Duodenal mucosa (tissue), 2 donors: ENCODE data around the gene MINK1.

Source experiments
- H3K27ac ChIP-seq: one replicate; pipeline ENCODE4 v1.7.0; 2013; ENCODE audit warnings: low read depth, low read length
- H3K27me3 ChIP-seq, 2 donors: one replicate each; pipeline ENCODE4 v1.7.0; 2013; ENCODE audit warnings: low read length in 2 of 2, control low read depth in 1 of 2; ENCODE audit not compliant: insufficient read depth in 2 of 2, control insufficient read depth in 1 of 2
- H3K36me3 ChIP-seq, 2 donors: one replicate each; pipeline ENCODE4 v1.7.0; 2013; ENCODE audit warnings: low read length in 2 of 2, control low read depth in 1 of 2; ENCODE audit not compliant: insufficient read depth in 2 of 2, control insufficient read depth in 1 of 2
- H3K4me1 ChIP-seq, 2 donors: one replicate each; pipeline ENCODE4 v1.7.0; 2013; ENCODE audit warnings: low read length in 2 of 2, control low read depth in 1 of 2; ENCODE audit not compliant: insufficient read depth in 2 of 2, control insufficient read depth in 1 of 2
- H3K4me3 ChIP-seq, 2 donors: one replicate each; pipeline ENCODE4 v1.7.0; 2013; ENCODE audit warnings: low read length in 2 of 2, low read depth in 1 of 2
- H3K9ac ChIP-seq, 2 donors: one replicate each; pipeline ENCODE4 v1.7.0; 2013; ENCODE audit warnings: low read length in 2 of 2, low read depth in 1 of 2
- H3K9me3 ChIP-seq, 2 donors: one replicate each; pipeline ENCODE4 v1.7.0; 2013; ENCODE audit warnings: low read length in 2 of 2, control low read depth in 1 of 2; ENCODE audit not compliant: control insufficient read depth in 1 of 2

MINK1 gene

GRCh38 chr17:4887581-4887980 is 54.4 kb downstream of the MINK1 start:
- no peak overlapping the region for H3K9ac ChIP-seq
- H3K27ac ChIP-seq = no peak overlapping the region
- no peak overlapping the region for H3K4me3 ChIP-seq
- H3K9me3 ChIP-seq = no peaks in the 10 kb centered on the region
- H3K27me3 ChIP-seq = no peaks in the 10 kb centered on the region
- H3K4me1 ChIP-seq = no peaks in the 10 kb centered on the region
- peaks cover 56 to 70% of the 10 kb centered on the region in 2 donors for H3K36me3 ChIP-seq

DNA sequence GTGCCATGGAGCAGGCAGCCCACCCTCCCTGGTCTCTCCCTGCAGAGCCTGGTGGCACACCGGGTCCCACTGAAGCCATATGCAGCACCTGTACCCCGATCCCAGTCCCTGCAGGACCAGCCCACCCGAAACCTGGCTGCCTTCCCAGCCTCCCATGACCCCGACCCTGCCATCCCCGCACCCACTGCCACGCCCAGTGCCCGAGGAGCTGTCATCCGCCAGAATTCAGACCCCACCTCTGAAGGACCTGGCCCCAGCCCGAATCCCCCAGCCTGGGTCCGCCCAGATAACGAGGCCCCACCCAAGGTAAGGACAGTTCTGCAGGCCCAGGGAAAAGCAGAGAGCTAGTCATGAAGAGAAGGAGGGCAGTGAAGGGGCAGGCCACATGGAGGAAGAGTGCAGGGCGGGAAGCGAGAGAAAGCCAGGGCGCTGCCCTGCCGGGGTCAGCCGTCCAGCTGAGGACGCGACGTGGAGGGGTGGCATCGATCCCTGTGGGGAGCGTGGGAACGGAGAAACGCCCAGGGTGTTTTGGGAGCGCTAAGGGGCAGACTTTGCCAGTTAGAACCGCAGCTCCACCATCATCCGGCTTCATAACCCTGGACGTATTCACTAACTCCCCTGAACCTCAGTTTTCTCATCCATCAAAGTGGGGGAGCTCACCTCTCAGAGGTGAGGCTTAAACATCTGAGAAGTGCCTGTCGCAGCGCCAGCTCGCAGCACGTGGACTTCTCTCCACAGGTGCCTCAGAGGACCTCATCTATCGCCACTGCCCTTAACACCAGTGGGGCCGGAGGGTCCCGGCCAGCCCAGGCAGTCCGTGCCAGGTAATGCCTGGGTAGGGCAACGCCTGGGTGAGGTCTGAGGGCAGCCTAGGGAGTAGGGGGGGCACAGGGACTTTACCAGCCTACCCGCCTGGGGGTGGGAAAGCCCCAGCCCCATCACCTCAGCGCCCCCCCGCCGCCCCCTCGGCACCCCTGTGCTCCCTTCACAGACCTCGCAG is 58.6 kb downstream of the MINK1 start:
- H3K9ac ChIP-seq = no peak overlapping the region
- H3K27ac ChIP-seq = no peak overlapping the region
- H3K4me1 ChIP-seq = no peaks in the 10 kb centered on the region
- H3K27me3 ChIP-seq = no peaks in the 10 kb centered on the region
- H3K4me3 ChIP-seq = no peak overlapping the region
- peaks cover 68 to 82% of the 10 kb centered on the region in 2 donors for H3K36me3 ChIP-seq
- H3K9me3 ChIP-seq = no peaks in the 10 kb centered on the region

DNA sequence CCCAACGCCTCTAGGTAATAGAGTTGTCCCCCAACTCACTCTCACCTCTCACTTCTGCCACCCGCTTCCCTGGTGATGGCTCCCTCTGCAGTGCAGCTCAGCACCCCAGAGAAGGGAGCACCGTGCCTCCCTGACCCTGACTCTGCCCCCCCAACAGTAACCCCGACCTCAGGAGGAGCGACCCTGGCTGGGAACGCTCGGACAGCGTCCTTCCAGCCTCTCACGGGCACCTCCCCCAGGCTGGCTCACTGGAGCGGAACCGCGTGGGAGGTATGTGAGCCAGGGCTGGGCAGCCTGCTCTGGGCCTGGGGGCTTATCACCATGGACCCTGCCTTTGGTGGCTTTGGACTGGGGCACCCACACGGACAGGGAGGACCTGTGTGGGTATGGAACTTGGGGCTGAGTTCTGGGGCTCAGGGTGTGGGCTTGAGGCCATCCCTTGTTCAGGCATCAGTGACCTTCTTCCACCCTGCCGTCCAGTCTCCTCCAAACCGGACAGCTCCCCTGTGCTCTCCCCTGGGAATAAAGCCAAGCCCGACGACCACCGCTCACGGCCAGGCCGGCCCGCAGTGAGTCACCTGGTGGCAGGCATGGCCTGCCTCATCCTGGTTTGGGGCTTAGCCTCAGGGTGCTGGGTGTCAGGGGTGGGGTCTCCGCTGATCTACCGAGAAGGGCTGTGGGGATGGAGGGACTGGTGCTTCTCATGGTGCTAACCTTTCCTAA is 59.5 kb downstream of the MINK1 start:
- Histone ChIP-seq H3K9ac (no peak overlapping the region), H3K36me3 (peaks cover 64 to 77% of the 10 kb centered on the region in 2 donors), H3K27ac (no peak overlapping the region), H3K4me1 (no peaks in the 10 kb centered on the region), H3K27me3 (no peaks in the 10 kb centered on the region), H3K9me3 (no peaks in the 10 kb centered on the region), H3K4me3 (no peak overlapping the region)

GRCh38 chr17:4893272-4893671 is 60.1 kb downstream of the MINK1 start:
- Histone ChIP-seq H3K27ac (no peak overlapping the region), H3K9ac (no peak overlapping the region), H3K4me1 (no peaks in the 10 kb centered on the region), H3K27me3 (no peaks in the 10 kb centered on the region), H3K36me3 (peaks cover 62 to 73% of the 10 kb centered on the region in 2 donors), H3K4me3 (no peak overlapping the region), H3K9me3 (no peaks in the 10 kb centered on the region)

DNA sequence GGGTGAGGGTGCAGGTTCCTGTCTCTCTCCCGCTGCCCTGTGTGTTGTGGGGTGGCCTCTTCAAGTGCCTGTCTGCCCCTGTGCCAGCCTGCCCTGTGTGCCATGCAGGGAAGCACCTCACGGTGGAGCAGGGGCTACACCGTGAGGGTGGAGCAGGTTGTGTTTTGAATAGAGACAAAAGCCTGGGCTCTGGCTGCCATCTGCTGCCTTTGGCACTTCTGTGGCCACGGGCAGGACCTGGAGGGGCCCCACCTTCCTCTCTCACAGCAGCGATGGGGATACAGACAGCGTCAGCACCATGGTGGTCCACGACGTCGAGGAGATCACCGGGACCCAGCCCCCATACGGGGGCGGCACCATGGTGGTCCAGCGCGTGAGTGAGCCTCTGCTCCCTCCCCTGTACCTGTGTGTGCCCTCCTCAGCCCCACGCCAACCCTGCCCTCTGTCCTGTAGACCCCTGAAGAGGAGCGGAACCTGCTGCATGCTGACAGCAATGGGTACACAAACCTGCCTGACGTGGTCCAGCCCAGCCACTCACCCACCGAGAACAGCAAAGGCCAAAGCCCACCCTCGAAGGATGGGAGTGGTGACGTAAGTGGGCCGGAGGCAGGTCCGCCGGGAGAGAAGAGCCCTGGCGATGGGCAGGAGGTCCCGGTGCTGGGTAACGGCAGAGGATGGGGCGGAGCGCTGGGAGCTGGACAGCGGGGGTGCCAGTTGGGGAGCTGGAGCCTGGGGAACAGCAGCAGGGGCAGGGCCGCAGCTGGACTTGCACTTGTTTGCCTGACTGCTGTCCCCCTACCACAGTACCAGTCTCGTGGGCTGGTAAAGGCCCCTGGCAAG is 60.8 kb downstream of the MINK1 start:
- Histone ChIP-seq H3K27ac (no peak overlapping the region), H3K27me3 (no peaks in the 10 kb centered on the region), H3K9me3 (no peaks in the 10 kb centered on the region), H3K4me1 (peaks cover 0 to 6% of the 10 kb centered on the region in 2 donors), H3K9ac (no peak overlapping the region), H3K36me3 (peaks cover 62 to 71% of the 10 kb centered on the region in 2 donors), H3K4me3 (no peak overlapping the region)

DNA sequence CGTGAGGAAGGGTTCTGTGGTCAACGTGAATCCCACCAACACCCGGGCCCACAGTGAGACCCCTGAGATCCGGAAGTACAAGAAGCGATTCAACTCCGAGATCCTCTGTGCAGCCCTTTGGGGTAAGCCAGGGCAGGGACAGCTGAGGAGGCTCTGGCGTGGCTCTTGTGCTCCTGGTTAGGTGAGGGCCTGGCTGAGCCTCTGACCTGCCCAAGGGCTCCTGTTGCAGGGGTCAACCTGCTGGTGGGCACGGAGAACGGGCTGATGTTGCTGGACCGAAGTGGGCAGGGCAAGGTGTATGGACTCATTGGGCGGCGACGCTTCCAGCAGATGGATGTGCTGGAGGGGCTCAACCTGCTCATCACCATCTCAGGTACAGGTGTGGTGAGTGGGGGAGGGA is 62.0 kb downstream of the MINK1 start:
- Histone ChIP-seq H3K9ac (no peak overlapping the region), H3K27me3 (peaks cover 6 to 7% of the 10 kb centered on the region in 2 donors), H3K27ac (no peak overlapping the region), H3K4me3 (no peak overlapping the region), H3K4me1 (peaks cover 5 to 14% of the 10 kb centered on the region in 2 donors), H3K36me3 (peaks cover 62 to 68% of the 10 kb centered on the region in 2 donors), H3K9me3 (no peaks in the 10 kb centered on the region)

GRCh38 chr17:4895657-4896331 is 62.7 kb downstream of the MINK1 start:
- no peak overlapping the region for H3K9ac ChIP-seq
- H3K4me3 ChIP-seq = no peak overlapping the region
- peaks cover 5 to 21% of the 10 kb centered on the region in 2 donors for H3K4me1 ChIP-seq
- peaks cover 10% of the 10 kb centered on the region in 2 donors for H3K27me3 ChIP-seq
- no peak overlapping the region for H3K27ac ChIP-seq
- H3K9me3 ChIP-seq = no peaks in the 10 kb centered on the region
- H3K36me3 ChIP-seq = peaks cover 55 to 61% of the 10 kb centered on the region in 2 donors

DNA sequence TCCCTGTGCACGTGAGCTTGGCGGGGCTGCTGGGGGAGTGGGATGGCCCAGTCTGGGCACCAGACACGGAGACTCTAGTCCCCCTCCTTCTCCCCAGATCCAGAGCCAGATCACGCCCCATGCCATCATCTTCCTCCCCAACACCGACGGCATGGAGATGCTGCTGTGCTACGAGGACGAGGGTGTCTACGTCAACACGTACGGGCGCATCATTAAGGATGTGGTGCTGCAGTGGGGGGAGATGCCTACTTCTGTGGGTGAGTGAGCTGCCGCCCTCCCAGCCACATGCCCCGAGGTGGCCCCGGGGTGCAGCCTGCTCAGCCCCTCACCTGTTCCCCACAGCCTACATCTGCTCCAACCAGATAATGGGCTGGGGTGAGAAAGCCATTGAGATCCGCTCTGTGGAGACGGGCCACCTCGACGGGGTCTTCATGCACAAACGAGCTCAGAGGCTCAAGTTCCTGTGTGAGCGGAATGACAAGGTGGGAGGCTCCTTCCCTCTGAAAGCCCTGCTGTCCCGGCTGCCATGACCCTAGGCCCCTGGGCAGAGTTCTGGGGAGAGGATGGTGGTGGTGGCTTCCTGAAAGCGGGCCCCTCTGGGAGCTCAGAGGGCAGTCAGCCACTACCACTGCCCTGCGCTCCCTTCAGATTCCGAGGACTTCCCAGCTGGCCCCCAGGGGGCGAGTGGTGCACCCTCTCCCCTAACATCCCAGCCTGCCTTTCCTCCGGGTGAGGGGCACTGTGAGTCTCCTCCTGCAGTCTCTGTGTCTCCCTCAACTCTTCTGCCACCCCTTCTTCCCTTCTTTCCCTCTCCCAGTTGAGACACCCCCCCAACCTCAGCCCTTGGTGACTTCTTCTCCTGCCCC is 63.4 kb downstream of the MINK1 start:
- Histone ChIP-seq H3K27me3 (peaks cover 10 to 13% of the 10 kb centered on the region in 2 donors), H3K4me3 (no peak overlapping the region), H3K36me3 (peaks cover 47 to 53% of the 10 kb centered on the region in 2 donors), H3K9ac (no peak overlapping the region), H3K9me3 (no peaks in the 10 kb centered on the region), H3K27ac (no peak overlapping the region), H3K4me1 (peaks cover 5 to 24% of the 10 kb centered on the region in 2 donors)
